ENCODE data around the gene NQO1.

DNA sequence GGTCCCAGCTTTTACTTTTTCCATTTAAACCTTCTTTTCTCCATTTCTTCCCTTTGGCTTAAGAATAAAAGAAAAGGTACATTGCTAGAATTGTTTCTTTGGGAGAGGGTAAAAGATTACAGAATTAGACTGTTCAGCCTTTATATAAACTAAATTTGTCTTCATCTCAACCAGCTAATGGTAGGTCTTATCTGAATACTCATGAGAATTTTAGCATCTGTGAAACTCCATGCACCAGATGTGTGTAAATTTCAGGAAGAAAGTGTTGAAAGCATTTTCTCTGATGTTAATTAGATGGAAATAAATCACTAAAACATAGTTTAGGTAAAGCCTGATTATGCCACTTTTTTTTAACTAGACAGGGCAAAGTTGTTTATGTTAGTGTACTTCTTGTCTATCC lies 24.9 kb downstream of the NQO1 start:
- TF ChIP-seq RXRA (IDR thresholded peaks at IDR 0.05; ENCODE audit: insufficient read depth, low read depth, low read length), result no peak
- TF ChIP-seq, protein P1, sequence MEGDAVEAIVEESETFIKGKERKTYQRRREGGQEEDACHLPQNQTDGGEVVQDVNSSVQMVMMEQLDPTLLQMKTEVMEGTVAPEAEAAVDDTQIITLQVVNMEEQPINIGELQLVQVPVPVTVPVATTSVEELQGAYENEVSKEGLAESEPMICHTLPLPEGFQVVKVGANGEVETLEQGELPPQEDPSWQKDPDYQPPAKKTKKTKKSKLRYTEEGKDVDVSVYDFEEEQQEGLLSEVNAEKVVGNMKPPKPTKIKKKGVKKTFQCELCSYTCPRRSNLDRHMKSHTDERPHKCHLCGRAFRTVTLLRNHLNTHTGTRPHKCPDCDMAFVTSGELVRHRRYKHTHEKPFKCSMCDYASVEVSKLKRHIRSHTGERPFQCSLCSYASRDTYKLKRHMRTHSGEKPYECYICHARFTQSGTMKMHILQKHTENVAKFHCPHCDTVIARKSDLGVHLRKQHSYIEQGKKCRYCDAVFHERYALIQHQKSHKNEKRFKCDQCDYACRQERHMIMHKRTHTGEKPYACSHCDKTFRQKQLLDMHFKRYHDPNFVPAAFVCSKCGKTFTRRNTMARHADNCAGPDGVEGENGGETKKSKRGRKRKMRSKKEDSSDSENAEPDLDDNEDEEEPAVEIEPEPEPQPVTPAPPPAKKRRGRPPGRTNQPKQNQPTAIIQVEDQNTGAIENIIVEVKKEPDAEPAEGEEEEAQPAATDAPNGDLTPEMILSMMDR (IDR thresholded peaks at IDR 0.05; ENCODE audit: control extremely low read depth in 1 of 3, insufficient read depth in 1 of 3, low read depth in 1 of 3, low read length in 3 of 3), result no peak
- TF ChIP-seq TCF12 (IDR thresholded peaks at IDR 0.05; ENCODE audit: low read depth, low read length), result no peak
- no peak for TF ChIP-seq SP1 (IDR thresholded peaks at IDR 0.05; ENCODE audit: low read depth, low read length)
- TF ChIP-seq JUN (IDR thresholded peaks at IDR 0.05; ENCODE audit: low read depth, low read length), result no peak
- no peak for TF ChIP-seq EZH2 (IDR thresholded peaks at IDR 0.05; ENCODE audit: low read depth, low read length, severe bottlenecking)

All from H1 (cell line).